Glutamatergic neuron (in vitro differentiated cells): ENCODE results near the gene CLSTN2. TPM values are rescaled to one million over a fixed set of nuclear protein-coding genes. Genes with fewer than 3 reads are reported as not detected.

Experiments
- DNase-seq: peaks from one replicate; pipeline ENCODE4 v3.0.0; 2022
- H3K27ac Mint-ChIP-seq: one replicate; pipeline ENCODE4 v1.8.0; 2020; ENCODE audit warnings: mild to moderate bottlenecking, mixed read lengths, inconsistent platforms; ENCODE audit not compliant: unreplicated experiment
- H3K27me3 Mint-ChIP-seq: one replicate; pipeline ENCODE4 v1.8.0; 2020; ENCODE audit warnings: mild to moderate bottlenecking, moderate library complexity, mixed read lengths, inconsistent platforms; ENCODE audit not compliant: unreplicated experiment
- H3K36me3 Mint-ChIP-seq: one replicate; pipeline ENCODE4 v1.8.0; 2020; ENCODE audit warnings: mild to moderate bottlenecking, mixed read lengths, inconsistent platforms; ENCODE audit not compliant: unreplicated experiment
- H3K4me1 Mint-ChIP-seq: one replicate; pipeline ENCODE4 v1.8.0; 2020; ENCODE audit warnings: mild to moderate bottlenecking, low read depth, mixed read lengths, inconsistent platforms; ENCODE audit not compliant: unreplicated experiment
- H3K4me3 Mint-ChIP-seq: one replicate; pipeline ENCODE4 v1.8.0; 2020; ENCODE audit warnings: mild to moderate bottlenecking, mixed read lengths, inconsistent platforms; ENCODE audit not compliant: unreplicated experiment
- H3K9me3 Mint-ChIP-seq: one replicate; pipeline ENCODE4 v1.8.0; 2020; ENCODE audit warnings: mild to moderate bottlenecking, moderate library complexity, mixed read lengths, inconsistent platforms; ENCODE audit not compliant: unreplicated experiment
- CTCF ChIP-seq: fragments of 200-600 bp; sonication (generic); IDR thresholded peaks from one replicate; pipeline ENCODE4 v1.5.0; 2021; ENCODE audit not compliant: partially characterized antibody, unreplicated experiment
- total RNA-seq: library from RNA; stranded (reverse); fragmentation: NEBNext Ultra II Directional; extraction: Animal tissue kit (Norgen Biotek cat#: 25700); gene quantifications from one replicate; pipeline ENCODE4 v1.2.1, GENCODE V29; 2021; ENCODE audit not compliant: unreplicated experiment

Gene CLSTN2
- total RNA-seq, 1 donor from 2014 or later = 3.1 TPM

GRCh38 chr3:140078940-140079339, 144.0 kb downstream of the CLSTN2 start:
- TF ChIP-seq CTCF = no peak
- H3K9me3 Mint-ChIP-seq = peaks cover 3% of the 10 kb centered on the region
- H3K4me3 Mint-ChIP-seq = no peak overlapping the region
- H3K4me1 Mint-ChIP-seq = peaks cover 4% of the 10 kb centered on the region
- no peaks in the 10 kb centered on the region for H3K27me3 Mint-ChIP-seq
- no peak for DNase-seq
- no peak overlapping the region for H3K27ac Mint-ChIP-seq
- no peaks in the 10 kb centered on the region for H3K36me3 Mint-ChIP-seq

DNA sequence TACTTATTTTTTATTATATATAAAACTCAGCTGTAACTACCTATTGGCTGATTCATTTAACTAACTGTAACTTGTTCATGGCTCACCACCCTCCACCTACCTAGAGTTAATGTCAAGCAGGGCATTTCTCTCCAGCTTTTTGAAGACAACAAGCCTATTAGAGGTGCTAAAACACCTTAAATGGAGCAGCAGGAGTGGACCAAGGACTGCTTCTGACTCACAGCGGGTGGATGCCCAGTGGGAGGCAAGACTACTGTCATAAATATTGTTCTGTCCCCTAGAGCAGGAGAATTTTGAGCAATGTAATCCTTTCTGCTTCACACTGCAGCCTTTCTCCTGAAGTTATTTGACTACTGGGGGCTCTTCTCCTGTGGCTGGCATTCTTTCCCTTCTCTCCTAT, 146.9 kb downstream of the CLSTN2 start:
- Mint-ChIP-seq H3K9me3 (peaks cover 3% of the 10 kb centered on the region), H3K27ac (no peak overlapping the region), H3K36me3 (no peaks in the 10 kb centered on the region), H3K27me3 (no peaks in the 10 kb centered on the region), H3K4me3 (no peak overlapping the region), H3K4me1 (peaks cover 11% of the 10 kb centered on the region)
- no peak for DNase-seq
- no peak for TF ChIP-seq CTCF

- Mint-ChIP-seq H3K9me3 (peaks cover 7% of the 10 kb centered on the region), H3K36me3 (peaks cover 5% of the 10 kb centered on the region), H3K27me3 (peaks cover 2% of the 10 kb centered on the region), H3K4me3 (no peak overlapping the region), H3K27ac (no peak overlapping the region), H3K4me1 (peaks cover 6% of the 10 kb centered on the region)
- no peak for DNase-seq
- TF ChIP-seq CTCF = no peak
Measured at GRCh38 chr3:140085001-140085400, 150.0 kb downstream of the CLSTN2 start.

DNA sequence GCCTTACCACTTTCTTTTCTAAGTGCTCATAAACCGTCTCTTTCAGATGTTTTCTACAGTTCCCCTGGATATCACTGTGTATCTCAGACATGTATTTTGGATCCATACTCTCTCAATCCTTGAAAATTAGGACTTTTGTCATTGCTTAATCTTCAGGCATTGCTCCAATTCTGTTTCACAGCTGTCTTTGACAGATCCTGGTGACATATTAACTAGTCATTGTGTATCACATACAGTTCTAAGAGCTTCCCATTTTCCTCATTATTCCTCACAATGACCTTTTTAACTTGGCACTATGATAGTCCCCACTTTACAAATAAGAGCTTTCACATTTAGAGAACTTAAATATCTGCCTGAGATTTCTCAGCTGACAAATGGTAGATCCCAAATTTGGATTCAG, 151.7 kb downstream of the CLSTN2 start:
- TF ChIP-seq CTCF = no peak
- no peak for DNase-seq
- Mint-ChIP-seq H3K27me3 (peaks cover 5% of the 10 kb centered on the region), H3K27ac (no peak overlapping the region), H3K4me3 (no peak overlapping the region), H3K9me3 (peaks cover 13% of the 10 kb centered on the region), H3K36me3 (peaks cover 13% of the 10 kb centered on the region), H3K4me1 (peaks cover 6% of the 10 kb centered on the region)

- H3K36me3 Mint-ChIP-seq = peaks cover 13% of the 10 kb centered on the region
- H3K4me3 Mint-ChIP-seq = no peak overlapping the region
- peaks cover 15% of the 10 kb centered on the region for H3K9me3 Mint-ChIP-seq
- peaks cover 5% of the 10 kb centered on the region for H3K27me3 Mint-ChIP-seq
- H3K4me1 Mint-ChIP-seq = peaks cover 12% of the 10 kb centered on the region
- H3K27ac Mint-ChIP-seq = no peak overlapping the region
- DNase-seq = no peak
- no peak for TF ChIP-seq CTCF
Measured at GRCh38 chr3:140088058-140088457, 153.1 kb downstream of the CLSTN2 start.
